Adrenal gland (tissue), 5 donors: ENCODE measurements around the gene RPH3AL.

Source experiments
- CTCF ChIP-seq, 6 experiments: fragments of 450-650 bp in 4 of 6; fragments of 200-600 bp in 2 of 6; sonication (generic) in 1 of 6; IDR thresholded peaks; 1 replicate in 5 of 6; 2 replicates in 1 of 6; pipeline versions ENCODE4 v1.5.1 to v1.8.0; 2016 to 2021; ENCODE audit warnings: antibody characterized with exemption in 6 of 6, mild to moderate bottlenecking in 2 of 6, moderate library complexity in 1 of 6
- POLR2A ChIP-seq, 2 donors: fragments of 450-650 bp; IDR thresholded peaks; one replicate each; pipeline ENCODE4 v1.6.1; 2017; ENCODE audit warnings: antibody characterized with exemption in 2 of 2, mild to moderate bottlenecking in 2 of 2, moderate library complexity in 1 of 2
- donor health status: DM: no; HTN: no; CAD: no.

GRCh38 chr17:345261-345660 is 7.3 kb downstream of the RPH3AL start:
- no peak for TF ChIP-seq CTCF (IDR thresholded peaks at IDR 0.05)
- no peak for TF ChIP-seq POLR2A (IDR thresholded peaks at IDR 0.05)
